ENCODE results near the gene SLIRP. TPM values are rescaled to one million over a fixed set of nuclear protein-coding genes. Genes with fewer than 3 reads are reported as not detected.

SLIRP gene
- total RNA-seq, 1 experiment from 2014 or later: 904 TPM

- TSS peak; percentile 72 for BruUV-seq (replicated peaks)
- Histone ChIP-seq H3K9me2 (replicated peaks; ENCODE audit: low read length) (no peaks in the 10 kb centered on the region), H2AFZ (ENCODE audit: low read length) (no peak overlapping the region), H3K27ac (ENCODE audit: low read length) (no peak overlapping the region), H3F3A (ENCODE audit: low read length, unreplicated experiment) (peaks cover 6% of the 10 kb centered on the region), H3K4me1 (ENCODE audit: insufficient read depth, low read length) (no peaks in the 10 kb centered on the region), H3K4me2 (ENCODE audit: low read length) (no peak overlapping the region), H3K27me3 (ENCODE audit: low read length) (no peaks in the 10 kb centered on the region), H3K36me3 (ENCODE audit: low read depth, low read length) (peaks cover 52% of the 10 kb centered on the region), H4K20me1 (ENCODE audit: low read length) (no peaks in the 10 kb centered on the region), H3K9ac (ENCODE audit: low read length) (no peak overlapping the region), H3K79me2 (ENCODE audit: low read length) (peaks cover 18% of the 10 kb centered on the region), H3K4me3 (ENCODE audit: low read length) (no peak overlapping the region), H3K9me3 (ENCODE audit: low read length) (no peaks in the 10 kb centered on the region)
- DNase-seq (no peak), ATAC-seq (no peak)
- TF ChIP-seq EZH2phosphoT487 (IDR thresholded peaks at IDR 0.05; ENCODE audit: borderline replicate concordance, low read length): no peak
- no peak for TF ChIP-seq EZH2 (IDR thresholded peaks at IDR 0.05; ENCODE audit: low read length, unreplicated experiment)
- intact Hi-C loops (cut with micrococcal nuclease): no loop called here
- ChIA-PET POLR2A (ENCODE audit: unreplicated experiment) (no interaction called here), CTCF (interaction anchor here (0.7 kb wide), 2 partner anchors 156 to 259 kb away, joined by 3 to 5 read pairs; no protein-coding TSS in a partner anchor)
Measured at GRCh38 chr14:77717608-77718305, 9.9 kb downstream of the SLIRP start.

GRCh38 chr14:77721437-77721836 lies 13.5 kb downstream of the SLIRP start:
- Histone ChIP-seq H2AFZ (ENCODE audit: low read length) (no peak overlapping the region), H3K27me3 (ENCODE audit: low read length) (no peaks in the 10 kb centered on the region), H3K27ac (ENCODE audit: low read length) (no peak overlapping the region), H3K4me1 (ENCODE audit: insufficient read depth, low read length) (no peaks in the 10 kb centered on the region), H3K9ac (ENCODE audit: low read length) (no peak overlapping the region), H3K79me2 (ENCODE audit: low read length) (no peaks in the 10 kb centered on the region), H3K9me3 (ENCODE audit: low read length) (no peaks in the 10 kb centered on the region), H3K36me3 (ENCODE audit: low read depth, low read length) (peaks cover 57% of the 10 kb centered on the region), H4K20me1 (ENCODE audit: low read length) (no peaks in the 10 kb centered on the region), H3K9me2 (replicated peaks; ENCODE audit: low read length) (no peaks in the 10 kb centered on the region), H3F3A (ENCODE audit: low read length, unreplicated experiment) (peaks cover 6% of the 10 kb centered on the region), H3K4me3 (ENCODE audit: low read length) (no peak overlapping the region), H3K4me2 (ENCODE audit: low read length) (no peak overlapping the region)
- DNase-seq: no peak
- no peak for TF ChIP-seq CTCF (conservative IDR thresholded peaks at IDR 0.05; ENCODE audit: low read depth, low read length)
- TF ChIP-seq EZH2phosphoT487 (IDR thresholded peaks at IDR 0.05; ENCODE audit: borderline replicate concordance, low read length): no peak
- no peak for TF ChIP-seq EZH2 (IDR thresholded peaks at IDR 0.05; ENCODE audit: low read length, unreplicated experiment)
- ChIA-PET CTCF (interaction anchor here (0.6 kb wide), 1 partner anchor 9 kb away, joined by 10 read pairs; no protein-coding TSS in a partner anchor), POLR2A (ENCODE audit: unreplicated experiment) (no interaction called here)
- intact Hi-C loops (cut with micrococcal nuclease): no loop called here
- no peak for ATAC-seq
- BruUV-seq (replicated peaks): no TSS peak

- Histone ChIP-seq H3K4me3 (ENCODE audit: low read length) (no peak overlapping the region), H3K27me3 (ENCODE audit: low read length) (no peaks in the 10 kb centered on the region), H3K4me1 (ENCODE audit: insufficient read depth, low read length) (no peaks in the 10 kb centered on the region), H3K9me2 (replicated peaks; ENCODE audit: low read length) (no peaks in the 10 kb centered on the region), H2AFZ (ENCODE audit: low read length) (no peak overlapping the region), H3K4me2 (ENCODE audit: low read length) (no peak overlapping the region), H3K27ac (ENCODE audit: low read length) (no peak overlapping the region), H3K9ac (ENCODE audit: low read length) (no peak overlapping the region), H3K9me3 (ENCODE audit: low read length) (no peaks in the 10 kb centered on the region), H4K20me1 (ENCODE audit: low read length) (no peaks in the 10 kb centered on the region), H3K36me3 (ENCODE audit: low read depth, low read length) (peaks cover 59% of the 10 kb centered on the region), H3F3A (ENCODE audit: low read length, unreplicated experiment) (peaks cover 2% of the 10 kb centered on the region), H3K79me2 (ENCODE audit: low read length) (no peaks in the 10 kb centered on the region)
- CTCF ChIA-PET: no interaction called here
- BruUV-seq (replicated peaks): no TSS peak
- TF ChIP-seq EZH2phosphoT487 (IDR thresholded peaks at IDR 0.05; ENCODE audit: borderline replicate concordance, low read length): no peak
- no peak for TF ChIP-seq CTCF (conservative IDR thresholded peaks at IDR 0.05; ENCODE audit: low read depth, low read length)
- TF ChIP-seq EZH2 (IDR thresholded peaks at IDR 0.05; ENCODE audit: low read length, unreplicated experiment): no peak
- POLR2A ChIA-PET (ENCODE audit: unreplicated experiment): no interaction called here
- no peak for ATAC-seq
- intact Hi-C loops (cut with micrococcal nuclease): no loop called here
- no peak for DNase-seq
Measured at GRCh38 chr14:77722301-77722700, 14.4 kb downstream of the SLIRP start.

All from PC-3 (cell line).